ENCODE measurements around the gene ZNF688.

GRCh38 chr16:30561089-30561816 lies 10.3 kb downstream of the ZNF688 start:
- TF ChIP-seq CTCF (IDR thresholded peaks at IDR 0.05), result no peak
- no peak for TF ChIP-seq POLR2AphosphoS5 (IDR thresholded peaks at IDR 0.05)
- no peak for TF ChIP-seq POLR2A (IDR thresholded peaks at IDR 0.05)
- no peak for TF ChIP-seq EP300 (IDR thresholded peaks at IDR 0.05)
